D721Med (cell line): ENCODE measurements around the gene USP20.
"Not testable (repeated sequence)": the region's sequence is repeated elsewhere in the genome, so short reads cannot be mapped to it uniquely, and the experiment has no call there.

ENCODE experiments used
- DNase-seq: peaks from one replicate; pipeline ENCODE4 v3.0.0; 2011; ENCODE audit warnings: low spot score; ENCODE audit not compliant: insufficient read length
- FAIRE-seq: peaks from 2 replicates; lab custom pipeline; 2011; peaks lifted over from hg19 to GRCh38; lab: Jason Lieb, UNC
- CTCF ChIP-seq: IDR thresholded peaks from 2 replicates; pipeline ENCODE4 v1.5.1; 2012; ENCODE audit warnings: mild to moderate bottlenecking, control low read depth; ENCODE audit not compliant: insufficient read depth; ENCODE audit errors: missing control alignments

Gene USP20

GRCh38 chr9:129835128-129835859 lies at the start of gene USP20, which contains the start of gene C9orf78:
TSS of gene USP20 (plus strand) at chr9:129835458. CDS start at chr9:129852556, 17,098 bp downstream.
TSS of gene C9orf78 (minus strand) at chr9:129835275. CDS start at chr9:129835221, 54 bp downstream.
- DNase-seq: peak; percentile 95
- no peak for TF ChIP-seq CTCF
- FAIRE-seq: no peak

- TF ChIP-seq CTCF: no peak
- DNase-seq (no peak), FAIRE-seq (no peak)
These were observed 49.4 kb upstream of the USP20 start for GRCh38 chr9:129785866-129786265.

- no peak for TF ChIP-seq CTCF
- DNase-seq: no peak
These were observed 48.8 kb upstream of the USP20 start for GRCh38 chr9:129786481-129786880.

DNA sequence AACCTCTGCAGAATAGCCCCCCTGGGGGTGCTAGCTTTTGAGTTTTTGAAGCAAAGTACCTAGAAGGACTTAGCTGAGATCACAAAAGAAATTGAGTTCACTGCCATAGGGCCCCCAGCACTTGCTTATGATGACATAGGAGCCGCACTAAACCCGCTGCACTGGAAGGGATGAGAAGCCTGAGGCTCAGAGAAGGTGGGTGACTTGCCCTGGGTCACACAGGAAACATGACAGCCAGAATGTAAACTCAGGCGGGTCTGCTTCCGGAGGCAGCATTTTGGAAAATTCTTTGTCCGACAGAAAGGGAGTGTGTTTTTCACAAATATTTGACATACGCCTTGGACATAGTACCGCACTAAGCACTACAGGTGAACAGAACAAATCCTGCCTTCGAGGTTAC lies 40.7 kb upstream of the USP20 start:
- no peak for TF ChIP-seq CTCF
- DNase-seq (no peak), FAIRE-seq (no peak)

More at GRCh38 chr9:129786481-129786880, 48.8 kb upstream of the USP20 start:
- no peak for FAIRE-seq

GRCh38 chr9:129796029-129796428 lies 39.2 kb upstream of the USP20 start:
- not testable (repeated sequence) for FAIRE-seq, DNase-seq

DNA sequence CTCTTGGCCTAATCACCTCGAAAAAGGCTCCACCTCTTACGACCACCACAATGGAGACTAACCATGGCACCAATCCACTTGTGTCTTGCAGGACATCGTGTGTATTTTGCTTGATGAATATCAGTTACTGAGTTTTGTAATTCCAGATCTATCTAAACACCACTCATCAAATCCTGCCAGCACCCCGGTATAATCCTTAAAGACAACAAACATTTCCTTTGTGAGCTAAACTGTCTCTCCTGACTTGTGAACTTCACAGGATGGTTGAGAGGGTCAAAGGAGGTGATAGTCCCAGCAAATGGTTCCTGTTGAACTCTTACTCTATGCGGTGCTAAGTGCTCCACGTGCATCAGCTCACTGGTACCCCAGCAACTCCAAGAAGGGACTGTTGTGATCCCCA lies 36.3 kb upstream of the USP20 start:
- FAIRE-seq: no peak
- TF ChIP-seq CTCF: no peak
- DNase-seq: no peak

GRCh38 chr9:129801504-129801903 lies 33.8 kb upstream of the USP20 start:
- DNase-seq (no peak), FAIRE-seq (no peak)
- no peak for TF ChIP-seq CTCF
